Upper lobe of right lung (tissue), 1 donor: ENCODE results near the gene SLC13A3. TPM values are rescaled to one million over a fixed set of nuclear protein-coding genes. Genes with fewer than 3 reads are reported as not detected.

ENCODE experiments used
- ATAC-seq: fragments of 200-7000 bp; cut with Tn5 transposase; one replicate; pipeline ENCODE4 v1.9.1; 2020; ENCODE audit warnings: mild to moderate bottlenecking, moderate library complexity
- DNase-seq: peaks from one replicate; pipeline ENCODE4 v3.0.0-alpha.2; 2020
- H3K27ac ChIP-seq: fragments of 200-600 bp; one replicate; pipeline ENCODE4 v1.8.0; 2022
- H3K27me3 ChIP-seq: fragments of 200-600 bp; one replicate; pipeline ENCODE4 v1.8.0; 2022; ENCODE audit warnings: mild to moderate bottlenecking
- H3K36me3 ChIP-seq: fragments of 200-600 bp; one replicate; pipeline ENCODE4 v1.8.0; 2022
- H3K4me1 ChIP-seq: fragments of 200-600 bp; one replicate; pipeline ENCODE4 v1.8.0; 2022
- H3K4me3 ChIP-seq: fragments of 200-600 bp; one replicate; pipeline ENCODE4 v1.8.0; 2022; ENCODE audit warnings: mild to moderate bottlenecking
- H3K9me3 ChIP-seq: fragments of 200-600 bp; one replicate; pipeline ENCODE4 v1.8.0; 2022
- CTCF ChIP-seq: fragments of 200-600 bp; IDR thresholded peaks from one replicate; pipeline ENCODE4 v1.8.0; 2022; ENCODE audit warnings: antibody characterized with exemption
- intact Hi-C: fragments of 100-400 bp; cut with DNase I; formaldehyde crosslinking; loops from one replicate; pipeline ENCODE4 v1.11.0; 2022
- total RNA-seq: library from RNA; stranded (reverse); fragmentation: NEBNext Ultra II Directional; extraction: Animal tissue kit (Norgen Biotek cat#: 25700); gene quantifications from one replicate; pipeline ENCODE4 v1.2.1, GENCODE V29; 2021
- donor health status: DM: no; HTN: yes; CAD: no; lungs with severe emphysema.

Gene SLC13A3
- total RNA-seq, 1 donor from 2014 or later, result 1.6 TPM

DNA sequence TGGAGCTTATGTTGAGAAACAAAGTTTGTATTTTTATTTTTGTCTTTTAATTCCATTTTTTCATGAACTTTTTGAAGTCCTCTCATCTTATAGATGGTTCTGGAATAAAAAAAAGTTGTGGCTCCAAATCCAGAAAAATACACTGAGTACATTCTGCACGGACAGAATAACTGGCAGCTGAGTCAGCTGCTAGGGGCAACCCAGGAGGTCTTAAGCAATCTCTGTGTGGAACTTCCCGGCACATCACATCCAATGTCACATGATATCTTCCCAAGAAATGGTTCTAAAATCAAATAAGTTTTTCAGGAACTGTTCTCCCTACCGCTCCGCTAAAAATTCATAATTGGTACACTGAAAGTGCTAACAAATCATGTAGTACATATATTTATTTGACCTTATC, 29.8 kb downstream of the SLC13A3 start:
- ATAC-seq, result no peak
- Histone ChIP-seq H3K4me1 (no peaks in the 10 kb centered on the region), H3K27ac (no peak overlapping the region), H3K27me3 (no peaks in the 10 kb centered on the region), H3K9me3 (no peaks in the 10 kb centered on the region), H3K36me3 (no peaks in the 10 kb centered on the region), H3K4me3 (no peak overlapping the region)
- no peak for TF ChIP-seq CTCF
- DNase-seq, result no peak
- intact Hi-C loops, result no loop called here

DNA sequence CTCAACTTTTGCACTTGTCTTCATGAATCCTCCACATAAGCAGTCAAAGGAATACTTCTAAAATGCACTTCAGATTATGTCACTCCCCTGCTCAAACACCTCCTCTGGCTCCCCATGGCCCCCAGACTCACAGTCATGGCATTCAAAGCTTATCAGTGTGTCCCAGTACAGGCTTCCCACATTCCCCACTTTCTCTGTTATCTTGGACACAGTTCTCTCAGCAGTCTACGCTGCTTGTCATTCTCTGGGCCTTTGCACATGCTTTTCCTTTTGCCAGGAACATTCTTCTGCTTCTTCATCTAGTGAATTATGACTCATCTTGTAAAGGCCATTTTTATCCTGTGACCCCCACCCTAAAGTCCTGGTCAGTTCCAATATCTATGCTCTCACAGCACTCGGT, 31.8 kb downstream of the SLC13A3 start:
- Histone ChIP-seq H3K9me3 (no peaks in the 10 kb centered on the region), H3K36me3 (no peaks in the 10 kb centered on the region), H3K27me3 (no peaks in the 10 kb centered on the region), H3K4me1 (no peaks in the 10 kb centered on the region), H3K27ac (no peak overlapping the region), H3K4me3 (no peak overlapping the region)
- ATAC-seq (no peak), DNase-seq (no peak)
- no peak for TF ChIP-seq CTCF
- intact Hi-C loops, result no loop called here

- TF ChIP-seq CTCF, result no peak
- Histone ChIP-seq H3K36me3 (no peaks in the 10 kb centered on the region), H3K4me1 (no peaks in the 10 kb centered on the region), H3K4me3 (no peak overlapping the region), H3K27me3 (no peaks in the 10 kb centered on the region), H3K9me3 (no peaks in the 10 kb centered on the region), H3K27ac (no peak overlapping the region)
- intact Hi-C loops, result no loop called here
- ATAC-seq, result no peak
- no peak for DNase-seq
Observed at GRCh38 chr20:46618316-46619100, 32.8 kb downstream of the SLC13A3 start.

DNA sequence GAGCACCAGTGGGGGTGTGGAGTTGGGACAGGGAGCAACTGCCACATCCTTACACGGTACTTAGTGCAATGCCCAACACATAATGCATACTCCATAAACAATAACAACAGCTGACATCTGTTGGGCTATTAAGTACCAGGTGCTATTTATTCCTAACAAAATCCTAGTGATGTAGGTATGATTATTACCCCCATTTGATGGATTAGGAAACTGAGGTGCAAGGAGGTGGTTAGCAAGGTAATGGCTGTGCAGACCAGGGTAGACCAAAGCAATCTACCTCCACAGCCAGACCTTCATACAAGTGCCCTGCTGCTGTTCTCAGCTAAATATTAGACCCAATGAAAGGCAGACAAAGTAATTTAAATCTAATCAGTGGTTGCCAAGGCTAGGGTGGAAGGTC, 36.8 kb downstream of the SLC13A3 start:
- no peak for TF ChIP-seq CTCF
- no peaks in the 10 kb centered on the region for H3K9me3 ChIP-seq
- intact Hi-C loops, result no loop called here

GRCh38 chr20:46610145-46610544, 41.1 kb downstream of the SLC13A3 start:
- Histone ChIP-seq H3K4me1 (no peaks in the 10 kb centered on the region), H3K27me3 (no peaks in the 10 kb centered on the region), H3K27ac (no peak overlapping the region), H3K4me3 (no peak overlapping the region), H3K9me3 (no peaks in the 10 kb centered on the region), H3K36me3 (no peaks in the 10 kb centered on the region)
- no peak for TF ChIP-seq CTCF
- no peak for DNase-seq
- no peak for ATAC-seq
- intact Hi-C loops, result no loop called here

More for the DNA sequence above, 36.8 kb downstream of the SLC13A3 start:
- H3K27ac ChIP-seq, result no peak overlapping the region
- no peaks in the 10 kb centered on the region for H3K4me1 ChIP-seq
- H3K4me3 ChIP-seq, result no peak overlapping the region
- DNase-seq, result no peak
- H3K36me3 ChIP-seq, result no peaks in the 10 kb centered on the region
- H3K27me3 ChIP-seq, result no peaks in the 10 kb centered on the region
- ATAC-seq, result no peak
